ENCODE data around the gene LRRC9. TPM values are rescaled to one million over a fixed set of nuclear protein-coding genes. Genes with fewer than 3 reads are reported as not detected.

Gene LRRC9
- total RNA-seq, 2 donors from 2014 or later: 1.1 to 2.0 TPM

- no peaks in the 10 kb centered on the region for H3K4me1 ChIP-seq (replicated peaks)
- WGBS: 8% methylated on average over 1 of the region's 1 CpG
- no peak overlapping the region for H3K4me3 ChIP-seq
- no peaks in the 10 kb centered on the region for H3K36me3 ChIP-seq
- H3K9me3 ChIP-seq: no peaks in the 10 kb centered on the region
- H3K27ac ChIP-seq: no peak overlapping the region
- H3K27me3 ChIP-seq (replicated peaks; ENCODE audit: insufficient read depth): no peaks in the 10 kb centered on the region
- intact Hi-C loops (cut with DNase I): no loop called here
- TF ChIP-seq POLR2A (IDR thresholded peaks at IDR 0.05) (no peak), POLR2AphosphoS5 (IDR thresholded peaks at IDR 0.05) (no peak), CTCF (IDR thresholded peaks at IDR 0.05) (no peak)
- no peak for DNase-seq (ENCODE audit: low spot score)
These were observed 24.2 kb upstream of the LRRC9 start for GRCh38 chr14:59895721-59896120.

GRCh38 chr14:59897757-59898383 is 22.1 kb upstream of the LRRC9 start:
- no peak for TF ChIP-seq POLR2AphosphoS5 (IDR thresholded peaks at IDR 0.05)
- no peak for TF ChIP-seq POLR2A (IDR thresholded peaks at IDR 0.05)
- TF ChIP-seq CTCF (IDR thresholded peaks at IDR 0.05): peak in 3 of 4 experiments; percentile 41 to 52 (median 52)
- DNase-seq (ENCODE audit: low spot score): peak; percentile 30
- 39% methylated on average over 8 of the region's 8 CpGs for WGBS
- H3K4me3 ChIP-seq: no peak overlapping the region
- no peaks in the 10 kb centered on the region for H3K9me3 ChIP-seq
- H3K27me3 ChIP-seq (replicated peaks; ENCODE audit: insufficient read depth): no peaks in the 10 kb centered on the region
- no peaks in the 10 kb centered on the region for H3K4me1 ChIP-seq (replicated peaks)
- H3K36me3 ChIP-seq: no peaks in the 10 kb centered on the region
- intact Hi-C loops (cut with DNase I): no loop called here
- no peak overlapping the region for H3K27ac ChIP-seq

GRCh38 chr14:59900556-59900955 is 19.4 kb upstream of the LRRC9 start:
- TF ChIP-seq CTCF (IDR thresholded peaks at IDR 0.05) (no peak), POLR2AphosphoS5 (IDR thresholded peaks at IDR 0.05) (no peak), POLR2A (IDR thresholded peaks at IDR 0.05) (no peak)
- Histone ChIP-seq H3K4me3 (no peak overlapping the region), H3K4me1 (replicated peaks) (no peaks in the 10 kb centered on the region), H3K36me3 (no peaks in the 10 kb centered on the region), H3K9me3 (no peaks in the 10 kb centered on the region), H3K27me3 (replicated peaks; ENCODE audit: insufficient read depth) (no peaks in the 10 kb centered on the region), H3K27ac (no peak overlapping the region)
- 90% methylated on average over 3 of the region's 3 CpGs for WGBS
- DNase-seq (ENCODE audit: low spot score): no peak
- intact Hi-C loops (cut with DNase I): no loop called here

GRCh38 chr14:59904184-59904583 is 15.8 kb upstream of the LRRC9 start:
- Histone ChIP-seq H3K9me3 (no peaks in the 10 kb centered on the region), H3K27ac (no peak overlapping the region), H3K4me3 (no peak overlapping the region), H3K4me1 (replicated peaks) (no peaks in the 10 kb centered on the region), H3K36me3 (no peaks in the 10 kb centered on the region), H3K27me3 (replicated peaks; ENCODE audit: insufficient read depth) (no peaks in the 10 kb centered on the region)
- no peak for DNase-seq (ENCODE audit: low spot score)
- intact Hi-C loops (cut with DNase I): no loop called here
- no peak for TF ChIP-seq POLR2AphosphoS5 (IDR thresholded peaks at IDR 0.05)
- TF ChIP-seq POLR2A (IDR thresholded peaks at IDR 0.05): no peak
- TF ChIP-seq CTCF (IDR thresholded peaks at IDR 0.05): no peak
- 52% methylated on average over 2 of the region's 2 CpGs for WGBS

- WGBS: 76% methylated on average over 2 of the region's 2 CpGs
- no peak for TF ChIP-seq POLR2AphosphoS5 (IDR thresholded peaks at IDR 0.05)
- no peak for TF ChIP-seq POLR2A (IDR thresholded peaks at IDR 0.05)
- no peak for TF ChIP-seq CTCF (IDR thresholded peaks at IDR 0.05)
- Histone ChIP-seq H3K4me3 (no peak overlapping the region), H3K4me1 (replicated peaks) (no peaks in the 10 kb centered on the region), H3K27me3 (replicated peaks; ENCODE audit: insufficient read depth) (no peaks in the 10 kb centered on the region), H3K9me3 (no peaks in the 10 kb centered on the region), H3K27ac (no peak overlapping the region), H3K36me3 (no peaks in the 10 kb centered on the region)
- no peak for DNase-seq (ENCODE audit: low spot score)
- intact Hi-C loops (cut with DNase I): no loop called here
These were observed 14.8 kb upstream of the LRRC9 start for GRCh38 chr14:59905188-59905587.

Data from prostate gland (tissue), 2 donors.